ENCODE results near the gene MPP2. TPM values are rescaled to one million over a fixed set of nuclear protein-coding genes. Genes with fewer than 3 reads are reported as not detected.
"Not testable (repeated sequence)": the region's sequence is repeated elsewhere in the genome, so short reads cannot be mapped to it uniquely, and the experiment has no call there.

MPP2 gene
- total RNA-seq, 1 experiment from 2014 or later = 2.6 TPM

- no TSS peak for BruUV-seq (replicated peaks)
- Histone ChIP-seq H3K9me3 (ENCODE audit: low read depth, low read length, poor library complexity, severe bottlenecking) (no peaks in the 10 kb centered on the region), H3K36me3 (ENCODE audit: insufficient read depth, low read length, poor library complexity, severe bottlenecking) (no peaks in the 10 kb centered on the region), H3K4me1 (ENCODE audit: insufficient read depth, low read length, poor library complexity, severe bottlenecking) (no peaks in the 10 kb centered on the region), H3K27me3 (replicated peaks; ENCODE audit: insufficient read depth, low read depth, low read length, poor library complexity) (no peaks in the 10 kb centered on the region), H3K4me3 (ENCODE audit: low read depth, low read length, poor library complexity, severe bottlenecking) (no peak overlapping the region), H3K27ac (ENCODE audit: low read depth, low read length, poor library complexity, severe bottlenecking) (no peak overlapping the region)
- DNase-seq (ENCODE audit: low spot score) = no peak
- intact Hi-C loops (cut with micrococcal nuclease; ENCODE audit: unreplicated experiment) = no loop called here
- ChIA-PET POLR2A (ENCODE audit: low non-redundant PET) (no interaction called here), CTCF (interaction anchor here (0.5 to 0.9 kb wide), 4 partner anchors 12 to 292 kb away, joined by 3 to 4 read pairs (median 3); no protein-coding TSS in a partner anchor)
- no peak for TF ChIP-seq EZH2 (IDR thresholded peaks at IDR 0.05; ENCODE audit: borderline replicate concordance, low read depth, low read length, poor library complexity, severe bottlenecking)
- TF ChIP-seq, protein P1, sequence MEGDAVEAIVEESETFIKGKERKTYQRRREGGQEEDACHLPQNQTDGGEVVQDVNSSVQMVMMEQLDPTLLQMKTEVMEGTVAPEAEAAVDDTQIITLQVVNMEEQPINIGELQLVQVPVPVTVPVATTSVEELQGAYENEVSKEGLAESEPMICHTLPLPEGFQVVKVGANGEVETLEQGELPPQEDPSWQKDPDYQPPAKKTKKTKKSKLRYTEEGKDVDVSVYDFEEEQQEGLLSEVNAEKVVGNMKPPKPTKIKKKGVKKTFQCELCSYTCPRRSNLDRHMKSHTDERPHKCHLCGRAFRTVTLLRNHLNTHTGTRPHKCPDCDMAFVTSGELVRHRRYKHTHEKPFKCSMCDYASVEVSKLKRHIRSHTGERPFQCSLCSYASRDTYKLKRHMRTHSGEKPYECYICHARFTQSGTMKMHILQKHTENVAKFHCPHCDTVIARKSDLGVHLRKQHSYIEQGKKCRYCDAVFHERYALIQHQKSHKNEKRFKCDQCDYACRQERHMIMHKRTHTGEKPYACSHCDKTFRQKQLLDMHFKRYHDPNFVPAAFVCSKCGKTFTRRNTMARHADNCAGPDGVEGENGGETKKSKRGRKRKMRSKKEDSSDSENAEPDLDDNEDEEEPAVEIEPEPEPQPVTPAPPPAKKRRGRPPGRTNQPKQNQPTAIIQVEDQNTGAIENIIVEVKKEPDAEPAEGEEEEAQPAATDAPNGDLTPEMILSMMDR (conservative IDR thresholded peaks at IDR 0.05; ENCODE audit: low read depth, low read length) = no peak
Observed at GRCh38 chr17:43845766-43846165, 61.6 kb downstream of the MPP2 start.

DNA sequence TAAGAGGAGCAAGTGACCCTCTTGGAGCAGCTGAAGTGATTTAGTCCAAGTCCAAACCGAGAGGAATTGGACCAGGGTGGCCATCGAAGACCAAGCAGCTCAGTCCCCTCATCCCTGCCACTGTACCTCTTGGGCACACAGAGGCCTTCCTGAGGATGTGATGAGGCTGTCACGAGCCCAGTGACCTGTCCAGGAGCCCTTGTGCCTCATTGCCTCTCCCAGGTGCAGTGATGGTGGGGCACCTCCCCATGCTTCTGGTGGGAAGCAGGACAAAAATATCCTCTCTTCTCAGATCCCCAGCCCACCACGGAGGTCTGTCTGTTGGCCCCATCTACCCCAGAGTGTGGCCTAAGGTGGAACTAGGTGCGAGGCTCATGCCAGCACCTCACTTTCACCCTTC lies 63.1 kb downstream of the MPP2 start:
- POLR2A ChIA-PET (ENCODE audit: low non-redundant PET) = no interaction called here
- CTCF ChIA-PET = no interaction called here
- Histone ChIP-seq H3K27me3 (replicated peaks; ENCODE audit: insufficient read depth, low read depth, low read length, poor library complexity) (no peaks in the 10 kb centered on the region), H3K36me3 (ENCODE audit: insufficient read depth, low read length, poor library complexity, severe bottlenecking) (no peaks in the 10 kb centered on the region), H3K4me3 (ENCODE audit: low read depth, low read length, poor library complexity, severe bottlenecking) (no peak overlapping the region), H3K4me1 (ENCODE audit: insufficient read depth, low read length, poor library complexity, severe bottlenecking) (no peaks in the 10 kb centered on the region), H3K9me3 (ENCODE audit: low read depth, low read length, poor library complexity, severe bottlenecking) (no peaks in the 10 kb centered on the region), H3K27ac (ENCODE audit: low read depth, low read length, poor library complexity, severe bottlenecking) (no peak overlapping the region)
- no TSS peak for BruUV-seq (replicated peaks)
- intact Hi-C loops (cut with micrococcal nuclease; ENCODE audit: unreplicated experiment) = no loop called here
- TF ChIP-seq, protein P1 (conservative IDR thresholded peaks at IDR 0.05; ENCODE audit: low read depth, low read length) = no peak
- TF ChIP-seq EZH2 (IDR thresholded peaks at IDR 0.05; ENCODE audit: borderline replicate concordance, low read depth, low read length, poor library complexity, severe bottlenecking) = no peak
- DNase-seq (ENCODE audit: low spot score) = no peak

DNA sequence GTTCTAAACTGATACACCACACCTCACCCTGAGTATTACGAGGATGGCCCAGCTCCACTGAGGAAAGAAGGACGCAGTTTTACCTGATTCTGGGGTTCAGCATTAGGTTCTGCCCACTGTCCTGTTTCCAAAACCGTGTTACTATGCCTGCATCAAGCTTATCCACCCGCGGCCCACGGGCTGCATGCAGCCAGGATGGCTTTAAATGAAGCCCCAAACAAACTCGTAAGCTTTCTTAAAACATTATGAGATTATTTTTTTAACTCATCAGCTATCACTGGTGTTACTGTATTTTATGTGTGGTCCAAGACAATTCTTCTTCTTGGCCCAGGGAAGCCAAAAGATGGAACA lies 64.4 kb downstream of the MPP2 start:
- intact Hi-C loops (cut with micrococcal nuclease; ENCODE audit: unreplicated experiment) = no loop called here
- Histone ChIP-seq H3K4me1 (ENCODE audit: insufficient read depth, low read length, poor library complexity, severe bottlenecking) (no peaks in the 10 kb centered on the region), H3K4me3 (ENCODE audit: low read depth, low read length, poor library complexity, severe bottlenecking) (no peak overlapping the region), H3K9me3 (ENCODE audit: low read depth, low read length, poor library complexity, severe bottlenecking) (no peaks in the 10 kb centered on the region), H3K27ac (ENCODE audit: low read depth, low read length, poor library complexity, severe bottlenecking) (no peak overlapping the region), H3K36me3 (ENCODE audit: insufficient read depth, low read length, poor library complexity, severe bottlenecking) (no peaks in the 10 kb centered on the region), H3K27me3 (replicated peaks; ENCODE audit: insufficient read depth, low read depth, low read length, poor library complexity) (no peaks in the 10 kb centered on the region)
- BruUV-seq (replicated peaks) = no TSS peak
- no peak for DNase-seq (ENCODE audit: low spot score)
- TF ChIP-seq, protein P1 (conservative IDR thresholded peaks at IDR 0.05; ENCODE audit: low read depth, low read length) = no peak
- no peak for TF ChIP-seq EZH2 (IDR thresholded peaks at IDR 0.05; ENCODE audit: borderline replicate concordance, low read depth, low read length, poor library complexity, severe bottlenecking)
- POLR2A ChIA-PET (ENCODE audit: low non-redundant PET) = no interaction called here
- CTCF ChIA-PET = no interaction called here

GRCh38 chr17:43842091-43842974 lies 65.0 kb downstream of the MPP2 start:
- intact Hi-C loops (cut with micrococcal nuclease; ENCODE audit: unreplicated experiment); H3K4me1 ChIP-seq (ENCODE audit: insufficient read depth, low read length, poor library complexity, severe bottlenecking); H3K27ac ChIP-seq (ENCODE audit: low read depth, low read length, poor library complexity, severe bottlenecking); H3K36me3 ChIP-seq (ENCODE audit: insufficient read depth, low read length, poor library complexity, severe bottlenecking); H3K4me3 ChIP-seq (ENCODE audit: low read depth, low read length, poor library complexity, severe bottlenecking); H3K9me3 ChIP-seq (ENCODE audit: low read depth, low read length, poor library complexity, severe bottlenecking); H3K27me3 ChIP-seq (replicated peaks; ENCODE audit: insufficient read depth, low read depth, low read length, poor library complexity); BruUV-seq (replicated peaks); CTCF ChIA-PET; POLR2A ChIA-PET (ENCODE audit: low non-redundant PET): not testable (repeated sequence)
- DNase-seq (ENCODE audit: low spot score) = peak; percentile 49
